CD8-positive, alpha-beta memory T cell (primary cell): ENCODE results near the gene CXCR4. TPM values are rescaled to one million over a fixed set of nuclear protein-coding genes. Genes with fewer than 3 reads are reported as not detected.
A peak's percentile ranks its signal among the peaks of the same experiment; 100 is the strongest.

Experiments
- CTCF ChIA-PET: fragments of 350-600 bp; sonication (Branson Sonifier 250); formaldehyde crosslinking; loops from one replicate; lab custom pipeline; 2021; ENCODE audit warnings: antibody characterized with exemption; lab: Charles Lee
- POLR2A ChIA-PET: fragments of 350-600 bp; sonication (Branson Sonifier 250); formaldehyde crosslinking; loops from one replicate; lab custom pipeline; 2021; ENCODE audit warnings: antibody characterized with exemption; lab: Charles Lee
- DNase-seq, 5 donors: peaks; one replicate each; pipeline versions ENCODE4 v3.0.0 to v3.0.0-alpha.2; 2020 to 2022; ENCODE audit warnings: mixed read lengths in 1 of 5
- H3K27ac ChIP-seq: one replicate; pipeline ENCODE4 v1.7.0; 2013; ENCODE audit warnings: low read depth, mild to moderate bottlenecking, low read length, moderate library complexity
- H3K27me3 ChIP-seq: 2 replicates; pipeline ENCODE4 v1.7.0; 2013; ENCODE audit warnings: low read length, mild to moderate bottlenecking; ENCODE audit not compliant: insufficient read depth, poor library complexity, severe bottlenecking
- H3K36me3 ChIP-seq: 2 replicates; pipeline ENCODE4 v1.7.0; 2013; ENCODE audit warnings: mild to moderate bottlenecking, low read length, moderate library complexity; ENCODE audit not compliant: insufficient read depth
- H3K4me1 ChIP-seq: 2 replicates; pipeline ENCODE4 v1.7.0; 2013; ENCODE audit warnings: mild to moderate bottlenecking, low read length, moderate library complexity; ENCODE audit not compliant: insufficient read depth
- H3K4me3 ChIP-seq: 2 replicates; pipeline ENCODE4 v1.7.0; 2013; ENCODE audit warnings: mild to moderate bottlenecking, low read length
- H3K9me3 ChIP-seq: 2 replicates; pipeline ENCODE4 v1.7.0; 2013; ENCODE audit warnings: mild to moderate bottlenecking, low read length
- H3K27ac Mint-ChIP-seq, 8 donors: one replicate each; pipeline ENCODE4 v1.8.0; 2020 to 2021; ENCODE audit warnings: mixed read lengths in 8 of 8, mild to moderate bottlenecking in 6 of 8, inconsistent platforms in 3 of 8, moderate library complexity in 3 of 8
- H3K27me3 Mint-ChIP-seq, 2 donors: one replicate each; pipeline ENCODE4 v1.8.0; 2020 to 2021; ENCODE audit warnings: mixed read lengths in 2 of 2, mild to moderate bottlenecking in 1 of 2, moderate library complexity in 1 of 2
- H3K36me3 Mint-ChIP-seq, 3 donors: one replicate each; pipeline ENCODE4 v1.8.0; 2020 to 2021; ENCODE audit warnings: mixed read lengths in 3 of 3, inconsistent platforms in 1 of 3, mild to moderate bottlenecking in 1 of 3
- H3K4me1 Mint-ChIP-seq, 3 donors: one replicate each; pipeline ENCODE4 v1.8.0; 2020 to 2021; ENCODE audit warnings: mixed read lengths in 3 of 3, inconsistent platforms in 1 of 3, mild to moderate bottlenecking in 1 of 3
- H3K4me3 Mint-ChIP-seq, 7 donors: one replicate each; pipeline ENCODE4 v1.8.0; 2020 to 2021; ENCODE audit warnings: mixed read lengths in 7 of 7, mild to moderate bottlenecking in 6 of 7, moderate library complexity in 4 of 7, inconsistent platforms in 2 of 7
- H3K9me3 Mint-ChIP-seq, 5 donors: one replicate each; pipeline ENCODE4 v1.8.0; 2020 to 2022; ENCODE audit warnings: mixed read lengths in 5 of 5, mild to moderate bottlenecking in 3 of 5, moderate library complexity in 2 of 5, inconsistent platforms in 1 of 5
- polyA plus RNA-seq: library from polyadenylated mRNA; unstranded; fragments of 300-500 nt; fragmentation: Illumina TruSeq; gene quantifications from one replicate; pipeline ENCODE4 v1.2.3, GENCODE V29; 2021
- total RNA-seq, 2 experiments: library from RNA; stranded (reverse); gene quantifications; one replicate each; pipeline ENCODE4 v1.2.3, GENCODE V29; 2021

CXCR4 gene
- total and polyA plus RNA-seq, 3 experiments from 2014 or later, result 102 to 569 (median 106) TPM

GRCh38 chr2:136114382-136114781 lies 3.6 kb downstream of the CXCR4 start:
- ChIA-PET CTCF (interaction anchor here (1.0 kb wide), 1 partner anchor 19 kb away, joined by 3 read pairs; no protein-coding TSS in a partner anchor), POLR2A (interaction anchor here (6.4 kb wide), 1 partner anchor 16 kb away, joined by 131 read pairs; no protein-coding TSS in a partner anchor)
- no peaks in the 10 kb centered on the region for H3K9me3 ChIP-seq
- H3K36me3 ChIP-seq, result peaks cover 31% of the 10 kb centered on the region
- H3K4me3 Mint-ChIP-seq, result peak overlapping the region; percentile 78 to 100 (median 98)
- H3K9me3 Mint-ChIP-seq, result peaks cover 0 to 11% (median 5%) of the 10 kb centered on the region in 5 donors
- H3K36me3 Mint-ChIP-seq, result peaks cover 31 to 66% (median 33%) of the 10 kb centered on the region in 3 donors
- no peaks in the 10 kb centered on the region for H3K27me3 ChIP-seq
- DNase-seq, result peak in 1 of 5 donors; percentile 23
- H3K27ac Mint-ChIP-seq, result peak overlapping the region; percentile 12 to 98 (median 88)
- H3K4me3 ChIP-seq, result no peak overlapping the region
- H3K27ac ChIP-seq, result no peak overlapping the region
- peaks cover 0 to 30% of the 10 kb centered on the region in 2 donors for H3K27me3 Mint-ChIP-seq
- H3K4me1 Mint-ChIP-seq, result peaks cover 36 to 44% (median 37%) of the 10 kb centered on the region in 3 donors
- H3K4me1 ChIP-seq, result peaks cover 31% of the 10 kb centered on the region

- ChIA-PET CTCF (interaction anchor here (0.9 to 1.1 kb wide), 2 partner anchors 153 to 271 kb away, joined by 3 read pairs; no protein-coding TSS in a partner anchor), POLR2A (interaction anchor here (0.7 kb wide), 1 partner anchor 58 kb away, joined by 3 read pairs; no protein-coding TSS in a partner anchor)
- H3K4me3 ChIP-seq, result peak overlapping the region; percentile 2
- peak in 2 of 5 donors; percentile 39 to 51 for DNase-seq
- no peaks in the 10 kb centered on the region for H3K9me3 ChIP-seq
- Mint-ChIP-seq H3K9me3 (peaks cover 0 to 11% (median 5%) of the 10 kb centered on the region in 5 donors), H3K4me1 (peaks cover 36 to 42% (median 37%) of the 10 kb centered on the region in 3 donors), H3K27me3 (peaks cover 0 to 24% of the 10 kb centered on the region in 2 donors), H3K4me3 (peak overlapping the region; percentile 78 to 100 (median 98)), H3K27ac (peak overlapping the region; percentile 55 to 98 (median 86)), H3K36me3 (peaks cover 31 to 59% (median 33%) of the 10 kb centered on the region in 3 donors)
- peaks cover 31% of the 10 kb centered on the region for H3K36me3 ChIP-seq
- no peak overlapping the region for H3K27ac ChIP-seq
- H3K27me3 ChIP-seq, result no peaks in the 10 kb centered on the region
- peaks cover 31% of the 10 kb centered on the region for H3K4me1 ChIP-seq
These were observed 4.6 kb downstream of the CXCR4 start for GRCh38 chr2:136113209-136113971.

GRCh38 chr2:136112317-136113208 lies 5.4 kb downstream of the CXCR4 start:
- H3K27me3 ChIP-seq, result no peaks in the 10 kb centered on the region
- peak overlapping the region in 4 of 7 donors; percentile 28 to 100 (median 64) for H3K4me3 Mint-ChIP-seq
- peaks cover 31% of the 10 kb centered on the region for H3K4me1 ChIP-seq
- H3K4me1 Mint-ChIP-seq, result peaks cover 34 to 42% (median 34%) of the 10 kb centered on the region in 3 donors
- H3K36me3 Mint-ChIP-seq, result peaks cover 31 to 52% (median 33%) of the 10 kb centered on the region in 3 donors
- peak overlapping the region; percentile 35 to 98 (median 81) for H3K27ac Mint-ChIP-seq
- H3K27ac ChIP-seq, result no peak overlapping the region
- H3K9me3 ChIP-seq, result no peaks in the 10 kb centered on the region
- H3K36me3 ChIP-seq, result peaks cover 31% of the 10 kb centered on the region
- ChIA-PET CTCF (interaction anchor here (0.9 to 1.1 kb wide), 2 partner anchors 152 to 272 kb away, joined by 3 read pairs; no protein-coding TSS in a partner anchor), POLR2A (interaction anchor here (0.6 to 1.5 kb wide), 2 partner anchors 24 to 31 kb away, joined by 3 to 4 read pairs; no protein-coding TSS in a partner anchor)
- H3K4me3 ChIP-seq, result no peak overlapping the region
- peaks cover 0 to 18% of the 10 kb centered on the region in 2 donors for H3K27me3 Mint-ChIP-seq
- peaks cover 0 to 8% (median 0%) of the 10 kb centered on the region in 5 donors for H3K9me3 Mint-ChIP-seq
- DNase-seq, result no peak

- H3K4me3 Mint-ChIP-seq, result peak overlapping the region in 1 of 7 donors; percentile 52
- H3K27me3 Mint-ChIP-seq, result peaks cover 0 to 10% of the 10 kb centered on the region in 2 donors
- Histone ChIP-seq H3K27ac (no peak overlapping the region), H3K36me3 (peaks cover 31% of the 10 kb centered on the region), H3K4me3 (no peak overlapping the region), H3K27me3 (no peaks in the 10 kb centered on the region), H3K4me1 (peaks cover 31% of the 10 kb centered on the region), H3K9me3 (no peaks in the 10 kb centered on the region)
- ChIA-PET POLR2A (interaction anchor here (1.5 kb wide), 1 partner anchor 25 kb away, joined by 3 read pairs; no protein-coding TSS in a partner anchor), CTCF (no interaction called here)
- H3K4me1 Mint-ChIP-seq, result peaks cover 34 to 42% (median 34%) of the 10 kb centered on the region in 3 donors
- no peak for DNase-seq
- H3K27ac Mint-ChIP-seq, result peak overlapping the region in 1 of 8 donors; percentile 40
- peaks cover 31 to 43% (median 33%) of the 10 kb centered on the region in 3 donors for H3K36me3 Mint-ChIP-seq
- peaks cover 0 to 4% (median 0%) of the 10 kb centered on the region in 5 donors for H3K9me3 Mint-ChIP-seq
These were observed 6.2 kb downstream of the CXCR4 start for GRCh38 chr2:136111711-136112110.

- H3K27me3 Mint-ChIP-seq, result peaks cover 0 to 1% of the 10 kb centered on the region in 2 donors
- H3K4me1 Mint-ChIP-seq, result peaks cover 28 to 35% (median 33%) of the 10 kb centered on the region in 3 donors
- peaks cover 25 to 33% (median 30%) of the 10 kb centered on the region in 3 donors for H3K36me3 Mint-ChIP-seq
- Histone ChIP-seq H3K27me3 (no peaks in the 10 kb centered on the region), H3K27ac (no peak overlapping the region), H3K4me1 (peaks cover 26% of the 10 kb centered on the region), H3K36me3 (peaks cover 27% of the 10 kb centered on the region), H3K9me3 (no peaks in the 10 kb centered on the region), H3K4me3 (no peak overlapping the region)
- peaks cover 0 to 3% (median 0%) of the 10 kb centered on the region in 5 donors for H3K9me3 Mint-ChIP-seq
- H3K27ac Mint-ChIP-seq, result no peak overlapping the region
- POLR2A ChIA-PET, result no interaction called here
- DNase-seq, result no peak
- CTCF ChIA-PET, result no interaction called here
- H3K4me3 Mint-ChIP-seq, result peak overlapping the region in 1 of 7 donors; percentile 46
These were observed 7.4 kb downstream of the CXCR4 start for GRCh38 chr2:136110526-136110925.

GRCh38 chr2:136108463-136108862 lies 9.5 kb downstream of the CXCR4 start:
- H3K27ac ChIP-seq, result no peak overlapping the region
- H3K36me3 Mint-ChIP-seq, result peaks cover 4 to 13% (median 11%) of the 10 kb centered on the region in 3 donors
- H3K4me1 ChIP-seq, result peaks cover 5% of the 10 kb centered on the region
- H3K9me3 ChIP-seq, result no peaks in the 10 kb centered on the region
- POLR2A ChIA-PET, result no interaction called here
- CTCF ChIA-PET, result interaction anchor here (1.4 kb wide), 2 partner anchors 195 to 276 kb away, joined by 4 read pairs; no protein-coding TSS in a partner anchor
- H3K27ac Mint-ChIP-seq, result peak overlapping the region in 1 of 8 donors; percentile 21
- no peaks in the 10 kb centered on the region for H3K27me3 ChIP-seq
- DNase-seq, result no peak
- H3K4me1 Mint-ChIP-seq, result peaks cover 9 to 14% (median 13%) of the 10 kb centered on the region in 3 donors
- no peak overlapping the region for H3K4me3 ChIP-seq
- no peaks in the 10 kb centered on the region for H3K9me3 Mint-ChIP-seq
- H3K4me3 Mint-ChIP-seq, result no peak overlapping the region
- peaks cover 7% of the 10 kb centered on the region for H3K36me3 ChIP-seq
- H3K27me3 Mint-ChIP-seq, result no peaks in the 10 kb centered on the region
